ENCODE data around the gene ATRNL1. TPM values are rescaled to one million over a fixed set of nuclear protein-coding genes. Genes with fewer than 3 reads are reported as not detected.

The ATRNL1 gene
- total RNA-seq, 1 donor from 2014 or later, result 15.5 TPM

DNA sequence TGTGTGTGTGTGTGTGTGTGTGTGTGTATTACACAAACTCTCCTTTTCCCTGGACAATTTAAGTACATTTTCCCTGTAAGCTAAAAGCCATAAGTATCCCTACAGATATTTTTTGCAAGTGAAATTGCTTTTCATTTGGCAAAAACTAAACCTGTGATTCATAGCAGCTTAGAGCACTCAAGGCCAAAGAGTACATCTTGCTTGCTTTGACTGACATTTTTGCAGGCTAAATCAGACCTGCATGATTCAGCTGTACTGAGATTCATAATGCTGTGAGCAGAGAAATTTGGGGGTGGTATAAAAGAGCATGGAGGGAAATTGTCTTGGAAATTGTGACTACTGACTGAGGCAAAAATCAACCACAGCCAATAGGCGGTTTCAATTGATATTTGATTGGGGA is 679.4 kb downstream of the ATRNL1 start:
- Histone ChIP-seq H3K27me3 (no peaks in the 10 kb centered on the region), H3K27ac (no peak overlapping the region), H3K9me3 (no peaks in the 10 kb centered on the region), H3K4me3 (no peak overlapping the region), H3K36me3 (no peaks in the 10 kb centered on the region), H3K4me1 (no peaks in the 10 kb centered on the region)
- no peak for DNase-seq (ENCODE audit: extremely low spot score in 2 of 2)
- TF ChIP-seq, protein P1, sequence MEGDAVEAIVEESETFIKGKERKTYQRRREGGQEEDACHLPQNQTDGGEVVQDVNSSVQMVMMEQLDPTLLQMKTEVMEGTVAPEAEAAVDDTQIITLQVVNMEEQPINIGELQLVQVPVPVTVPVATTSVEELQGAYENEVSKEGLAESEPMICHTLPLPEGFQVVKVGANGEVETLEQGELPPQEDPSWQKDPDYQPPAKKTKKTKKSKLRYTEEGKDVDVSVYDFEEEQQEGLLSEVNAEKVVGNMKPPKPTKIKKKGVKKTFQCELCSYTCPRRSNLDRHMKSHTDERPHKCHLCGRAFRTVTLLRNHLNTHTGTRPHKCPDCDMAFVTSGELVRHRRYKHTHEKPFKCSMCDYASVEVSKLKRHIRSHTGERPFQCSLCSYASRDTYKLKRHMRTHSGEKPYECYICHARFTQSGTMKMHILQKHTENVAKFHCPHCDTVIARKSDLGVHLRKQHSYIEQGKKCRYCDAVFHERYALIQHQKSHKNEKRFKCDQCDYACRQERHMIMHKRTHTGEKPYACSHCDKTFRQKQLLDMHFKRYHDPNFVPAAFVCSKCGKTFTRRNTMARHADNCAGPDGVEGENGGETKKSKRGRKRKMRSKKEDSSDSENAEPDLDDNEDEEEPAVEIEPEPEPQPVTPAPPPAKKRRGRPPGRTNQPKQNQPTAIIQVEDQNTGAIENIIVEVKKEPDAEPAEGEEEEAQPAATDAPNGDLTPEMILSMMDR (IDR thresholded peaks at IDR 0.05), result no peak
- TF ChIP-seq POLR2A (IDR thresholded peaks at IDR 0.05) (no peak), POLR2AphosphoS5 (IDR thresholded peaks at IDR 0.05; ENCODE audit: insufficient read depth in 1 of 2, low read depth in 1 of 2) (no peak)
- intact Hi-C loops (cut with DNase I), result no loop called here

- no peaks in the 10 kb centered on the region for H3K27me3 ChIP-seq
- no peaks in the 10 kb centered on the region for H3K4me1 ChIP-seq
- DNase-seq (ENCODE audit: extremely low spot score in 2 of 2), result no peak
- H3K36me3 ChIP-seq, result no peaks in the 10 kb centered on the region
- TF ChIP-seq POLR2A (IDR thresholded peaks at IDR 0.05) (no peak), POLR2AphosphoS5 (IDR thresholded peaks at IDR 0.05; ENCODE audit: insufficient read depth in 1 of 2, low read depth in 1 of 2) (no peak)
- TF ChIP-seq, protein P1 (IDR thresholded peaks at IDR 0.05), result no peak
- no peak overlapping the region for H3K4me3 ChIP-seq
- no peak overlapping the region for H3K27ac ChIP-seq
- no peaks in the 10 kb centered on the region for H3K9me3 ChIP-seq
- intact Hi-C loops (cut with DNase I), result no loop called here
Observed at GRCh38 chr10:115773832-115774231, 680.7 kb downstream of the ATRNL1 start.

- no peaks in the 10 kb centered on the region for H3K4me1 ChIP-seq
- H3K27me3 ChIP-seq, result no peaks in the 10 kb centered on the region
- no peak for DNase-seq (ENCODE audit: extremely low spot score in 2 of 2)
- TF ChIP-seq POLR2A (IDR thresholded peaks at IDR 0.05), result no peak
- no peak for TF ChIP-seq POLR2AphosphoS5 (IDR thresholded peaks at IDR 0.05; ENCODE audit: insufficient read depth in 1 of 2, low read depth in 1 of 2)
- TF ChIP-seq, protein P1 (IDR thresholded peaks at IDR 0.05), result no peak
- intact Hi-C loops (cut with DNase I), result no loop called here
- no peak overlapping the region for H3K4me3 ChIP-seq
- no peaks in the 10 kb centered on the region for H3K9me3 ChIP-seq
- H3K36me3 ChIP-seq, result no peaks in the 10 kb centered on the region
- no peak overlapping the region for H3K27ac ChIP-seq
Observed at GRCh38 chr10:115774721-115775120, 681.6 kb downstream of the ATRNL1 start.

DNA sequence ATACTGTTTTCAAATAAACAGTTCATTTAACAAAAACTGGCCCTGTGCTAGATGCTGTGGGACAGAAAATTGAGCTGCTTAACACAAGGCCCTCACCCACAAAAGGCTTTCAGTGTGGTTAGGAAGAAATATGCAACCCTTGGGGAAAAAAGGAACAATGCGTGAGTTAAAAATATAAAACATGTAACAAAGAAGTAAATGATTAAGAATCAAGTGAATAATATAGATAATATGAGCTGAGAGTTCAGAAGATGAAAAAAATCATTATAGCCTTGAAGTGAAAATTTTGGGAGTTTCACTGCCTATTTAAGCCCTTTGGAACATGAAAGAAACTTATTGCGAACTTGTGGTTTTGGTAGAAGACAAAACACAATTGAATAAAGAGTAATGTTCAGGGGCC is 684.5 kb downstream of the ATRNL1 start:
- no peak overlapping the region for H3K4me3 ChIP-seq

GRCh38 chr10:115790220-115790619 is 697.1 kb downstream of the ATRNL1 start:
- no peaks in the 10 kb centered on the region for H3K9me3 ChIP-seq
- DNase-seq (ENCODE audit: extremely low spot score in 2 of 2), result no peak
- TF ChIP-seq POLR2AphosphoS5 (IDR thresholded peaks at IDR 0.05; ENCODE audit: insufficient read depth in 1 of 2, low read depth in 1 of 2) (no peak), POLR2A (IDR thresholded peaks at IDR 0.05) (no peak)
- TF ChIP-seq, protein P1 (IDR thresholded peaks at IDR 0.05), result no peak
- no peaks in the 10 kb centered on the region for H3K27me3 ChIP-seq
- H3K4me3 ChIP-seq, result no peak overlapping the region
- no peaks in the 10 kb centered on the region for H3K4me1 ChIP-seq
- H3K36me3 ChIP-seq, result no peaks in the 10 kb centered on the region
- intact Hi-C loops (cut with DNase I), result no loop called here
- no peak overlapping the region for H3K27ac ChIP-seq

More for the DNA sequence above, 684.5 kb downstream of the ATRNL1 start:
- Histone ChIP-seq H3K27me3 (no peaks in the 10 kb centered on the region), H3K9me3 (no peaks in the 10 kb centered on the region), H3K27ac (no peak overlapping the region), H3K36me3 (no peaks in the 10 kb centered on the region), H3K4me1 (no peaks in the 10 kb centered on the region)
- DNase-seq (ENCODE audit: extremely low spot score in 2 of 2), result no peak
- TF ChIP-seq POLR2AphosphoS5 (IDR thresholded peaks at IDR 0.05; ENCODE audit: insufficient read depth in 1 of 2, low read depth in 1 of 2) (no peak), POLR2A (IDR thresholded peaks at IDR 0.05) (no peak)
- TF ChIP-seq, protein P1 (IDR thresholded peaks at IDR 0.05), result no peak
- intact Hi-C loops (cut with DNase I), result no loop called here
